OCI-LY7 (cell line): ENCODE measurements around the gene OPRL1. TPM values are rescaled to one million over a fixed set of nuclear protein-coding genes. Genes with fewer than 3 reads are reported as not detected.

Experiments
- BruUV-seq: library from RNA; stranded (reverse); fragments of 400-500 nt; replicated peaks from 2 replicates; lab custom pipeline; 2021; lab: Mats Ljungman, UMichigan
- CTCF ChIA-PET: fragments of 300-600 bp; sonication (Branson Sonifier 250); formaldehyde crosslinking; loops from one replicate; lab custom pipeline; 2022; ENCODE audit warnings: antibody characterized with exemption; ENCODE audit not compliant: unreplicated experiment; lab: Charles Lee
- POLR2A ChIA-PET: fragments of 300-600 bp; sonication (Branson Sonifier 250); formaldehyde crosslinking; loops from one replicate; lab custom pipeline; 2022; ENCODE audit warnings: antibody characterized with exemption; lab: Charles Lee
- DNase-seq: peaks from one replicate; pipeline ENCODE4 v3.0.0-alpha.2; 2015; ENCODE audit warnings: low spot score
- H2AFZ ChIP-seq: fragments of 200-600 bp; sonication (generic), shearing (Covaris generic); 2 replicates; pipeline ENCODE4 v1.6.1; 2014; ENCODE audit warnings: mild to moderate bottlenecking, antibody characterized with exemption, low read length, moderate library complexity
- H3K27ac ChIP-seq: fragments of 200-600 bp; sonication (generic); 2 replicates; pipeline ENCODE4 v1.5.1; 2014; ENCODE audit warnings: mixed run types, low read depth, mild to moderate bottlenecking, moderate library complexity, low read length, inconsistent platforms; ENCODE audit not compliant: poor library complexity, severe bottlenecking
- H3K36me3 ChIP-seq: fragments of 200-600 bp; sonication (generic); 2 replicates; pipeline ENCODE4 v1.6.1; 2014; ENCODE audit warnings: mild to moderate bottlenecking, antibody characterized with exemption, low read length, moderate library complexity, mixed read lengths; ENCODE audit not compliant: insufficient read depth
- H3K4me1 ChIP-seq: fragments of 200-600 bp; sonication (generic); 2 replicates; pipeline ENCODE4 v1.5.1; 2014; ENCODE audit warnings: mild to moderate bottlenecking, low read length; ENCODE audit not compliant: insufficient read depth, poor library complexity, severe bottlenecking
- H3K4me2 ChIP-seq: fragments of 200-600 bp; sonication (generic); 2 replicates; pipeline ENCODE4 v1.6.1; 2014; ENCODE audit warnings: mild to moderate bottlenecking, low read length
- H3K4me3 ChIP-seq: fragments of 200-600 bp; sonication (generic); 2 replicates; pipeline ENCODE4 v1.5.1; 2014; ENCODE audit warnings: mild to moderate bottlenecking, low read depth, low read length; ENCODE audit not compliant: poor library complexity, severe bottlenecking
- H3K79me2 ChIP-seq: fragments of 200-600 bp; sonication (generic); 2 replicates; pipeline ENCODE4 v1.6.1; 2016; ENCODE audit warnings: low read depth, mild to moderate bottlenecking, low read length, moderate library complexity, mixed read lengths; ENCODE audit not compliant: insufficient read depth
- H3K9me2 ChIP-seq: fragments of 200-600 bp; sonication (generic); 2 replicates; pipeline ENCODE4 v1.6.1; 2016; ENCODE audit warnings: mild to moderate bottlenecking, low read length, mixed read lengths; ENCODE audit not compliant: insufficient read depth
- H3K9me3 ChIP-seq: fragments of 200-600 bp; sonication (generic); 2 replicates; pipeline ENCODE4 v1.6.1; 2014; ENCODE audit warnings: mild to moderate bottlenecking, mixed run types, low read length, mixed read lengths
- H4K20me1 ChIP-seq: fragments of 200-600 bp; sonication (generic); 2 replicates; pipeline ENCODE4 v1.6.1; 2014; ENCODE audit warnings: mild to moderate bottlenecking, antibody characterized with exemption, low read length, moderate library complexity, mixed read lengths; ENCODE audit not compliant: insufficient read depth
- CTCF ChIP-seq: fragments of 200-600 bp; sonication (generic); conservative IDR thresholded peaks from 2 replicates; pipeline ENCODE4 v1.5.1; 2014; ENCODE audit warnings: mild to moderate bottlenecking, antibody characterized with exemption, low read length, moderate library complexity, mixed read lengths
- EZH2phosphoT487 ChIP-seq: fragments of 200-600 bp; sonication (generic); IDR thresholded peaks from 2 replicates; pipeline ENCODE4 v1.6.1; 2018; ENCODE audit warnings: low read depth, borderline replicate concordance, mild to moderate bottlenecking, mixed run types, antibody characterized with exemption, low read length, moderate library complexity, mixed read lengths
- intact Hi-C: fragments of 100-400 bp; cut with micrococcal nuclease; formaldehyde crosslinking; loops from one replicate; pipeline ENCODE4 v1.10.0; 2022; ENCODE audit not compliant: unreplicated experiment
- total RNA-seq, 2 experiments: library from RNA; depleted of rRNA in 1 of 2; stranded (reverse); fragments of >200 nt in 1 of 2; shearing (Covaris generic) in 1 of 2; gene quantifications; 2 replicates each; pipeline ENCODE4 v1.2.3, GENCODE V29; 2014 to 2022

OPRL1 gene
- total RNA-seq, 2 experiments from 2014 or later, result 6.4 to 7.6 TPM

- Histone ChIP-seq H3K4me1 (peaks cover 45% of the 10 kb centered on the region), H3K27ac (no peak overlapping the region), H4K20me1 (no peaks in the 10 kb centered on the region), H3K9me3 (no peaks in the 10 kb centered on the region), H3K79me2 (no peaks in the 10 kb centered on the region), H3K4me3 (peak overlapping the region; percentile 63), H3K36me3 (peaks cover 9% of the 10 kb centered on the region; the same call in 1 of the 2 replicates), H3K4me2 (peak overlapping the region; percentile 86), H3K9me2 (no peaks in the 10 kb centered on the region), H2AFZ (peak overlapping the region; percentile 52; the same call in 1 of the 2 replicates)
- peak; percentile 80 for DNase-seq
- POLR2A ChIA-PET, result no interaction called here
- CTCF ChIA-PET, result interaction anchor here (0.6 to 0.8 kb wide), 3 partner anchors 58 to 217 kb away, joined by 3 to 7 read pairs (median 3); partner anchors contain the start of genes PCMTD2 and PRPF6
- BruUV-seq, result no TSS peak
- no peak for TF ChIP-seq EZH2phosphoT487
- TF ChIP-seq CTCF, result peak; percentile 73
- intact Hi-C loops, result loop anchor here (1.0 kb wide), 1 partner anchor 84 kb away; no protein-coding TSS in a partner anchor
These were observed 41.2 kb upstream of the OPRL1 start for GRCh38 chr20:64038565-64039292.

- TF ChIP-seq EZH2phosphoT487 (no peak), CTCF (no peak)
- intact Hi-C loops, result loop anchor here (1.0 kb wide), 1 partner anchor 83 kb away; no protein-coding TSS in a partner anchor
- H3K27ac ChIP-seq, result no peak overlapping the region
- H2AFZ ChIP-seq, result peak overlapping the region; percentile 52; the same call in 1 of the 2 replicates
- H3K4me3 ChIP-seq, result peak overlapping the region; percentile 63
- H4K20me1 ChIP-seq, result no peaks in the 10 kb centered on the region
- ChIA-PET POLR2A (interaction anchor here (1.1 kb wide), 1 partner anchor 59 kb away, joined by 3 read pairs; no protein-coding TSS in a partner anchor), CTCF (no interaction called here)
- peak overlapping the region; percentile 86 for H3K4me2 ChIP-seq
- no peaks in the 10 kb centered on the region for H3K79me2 ChIP-seq
- H3K4me1 ChIP-seq, result peaks cover 45% of the 10 kb centered on the region
- no peak for DNase-seq
- no TSS peak for BruUV-seq
- H3K9me2 ChIP-seq, result no peaks in the 10 kb centered on the region
- peaks cover 4% of the 10 kb centered on the region; the same call in 1 of the 2 replicates for H3K36me3 ChIP-seq
- no peaks in the 10 kb centered on the region for H3K9me3 ChIP-seq
These were observed 40.4 kb upstream of the OPRL1 start for GRCh38 chr20:64039293-64040160.
